Mesothelial cell of epicardium (in vitro differentiated cells): ENCODE data around the gene SEMA5A. TPM values are rescaled to one million over a fixed set of nuclear protein-coding genes. Genes with fewer than 3 reads are reported as not detected.

ENCODE experiments used
- DNase-seq, 2 experiments: peaks; one replicate each; pipeline ENCODE4 v3.0.0; 2021; ENCODE audit warnings: low spot score in 2 of 2; ENCODE audit not compliant: unreplicated experiment in 2 of 2
- H3K27ac Mint-ChIP-seq: 2 replicates; pipeline ENCODE4 v1.8.0; 2021; ENCODE audit warnings: mixed read lengths
- H3K27me3 Mint-ChIP-seq: 2 replicates; pipeline ENCODE4 v1.8.0; 2021; ENCODE audit warnings: low read depth, mixed read lengths
- H3K36me3 Mint-ChIP-seq: 2 replicates; pipeline ENCODE4 v1.8.0; 2021; ENCODE audit warnings: mixed read lengths
- H3K4me1 Mint-ChIP-seq: 2 replicates; pipeline ENCODE4 v1.8.0; 2021; ENCODE audit warnings: mixed read lengths
- H3K4me3 Mint-ChIP-seq: 2 replicates; pipeline ENCODE4 v1.8.0; 2021; ENCODE audit warnings: mild to moderate bottlenecking, moderate library complexity, mixed read lengths
- H3K9me3 Mint-ChIP-seq: 2 replicates; pipeline ENCODE4 v1.8.0; 2021; ENCODE audit warnings: mixed read lengths
- total RNA-seq: library from RNA; stranded (reverse); gene quantifications from 3 replicates; pipeline ENCODE4 v1.2.1, GENCODE V29; 2021
- TF ChIP-seq, protein P1 (sequence below): fragments of 200-600 bp; sonication (generic); IDR thresholded peaks from one replicate; pipeline ENCODE4 v1.5.0; 2021; ENCODE audit warnings: antibody characterized with exemption; ENCODE audit not compliant: unreplicated experiment

The SEMA5A gene
- total RNA-seq, 1 donor from 2014 or later = 26.7 TPM

DNA sequence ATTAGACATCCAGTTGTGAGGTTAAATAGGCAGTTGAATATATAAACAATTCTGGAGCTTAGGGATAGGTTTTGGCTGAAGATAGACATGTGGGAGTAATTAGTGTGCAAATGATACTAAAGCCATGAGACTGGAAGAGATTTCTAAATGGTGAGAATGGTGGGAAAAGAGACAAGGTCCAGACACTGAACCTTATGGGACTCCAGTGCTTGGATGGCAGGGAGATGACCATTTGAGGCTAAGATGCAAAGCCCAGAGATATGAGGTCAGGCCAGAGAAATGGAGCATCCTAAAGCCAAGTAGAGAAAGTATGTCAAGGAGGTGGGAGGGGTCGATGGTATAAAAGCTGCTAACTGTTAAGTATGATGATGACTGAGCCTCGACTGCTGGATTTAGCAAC lies 115.6 kb downstream of the SEMA5A start:
- no peak overlapping the region for H3K27ac Mint-ChIP-seq
- H3K4me1 Mint-ChIP-seq = peaks cover 13% of the 10 kb centered on the region
- TF ChIP-seq, protein P1, sequence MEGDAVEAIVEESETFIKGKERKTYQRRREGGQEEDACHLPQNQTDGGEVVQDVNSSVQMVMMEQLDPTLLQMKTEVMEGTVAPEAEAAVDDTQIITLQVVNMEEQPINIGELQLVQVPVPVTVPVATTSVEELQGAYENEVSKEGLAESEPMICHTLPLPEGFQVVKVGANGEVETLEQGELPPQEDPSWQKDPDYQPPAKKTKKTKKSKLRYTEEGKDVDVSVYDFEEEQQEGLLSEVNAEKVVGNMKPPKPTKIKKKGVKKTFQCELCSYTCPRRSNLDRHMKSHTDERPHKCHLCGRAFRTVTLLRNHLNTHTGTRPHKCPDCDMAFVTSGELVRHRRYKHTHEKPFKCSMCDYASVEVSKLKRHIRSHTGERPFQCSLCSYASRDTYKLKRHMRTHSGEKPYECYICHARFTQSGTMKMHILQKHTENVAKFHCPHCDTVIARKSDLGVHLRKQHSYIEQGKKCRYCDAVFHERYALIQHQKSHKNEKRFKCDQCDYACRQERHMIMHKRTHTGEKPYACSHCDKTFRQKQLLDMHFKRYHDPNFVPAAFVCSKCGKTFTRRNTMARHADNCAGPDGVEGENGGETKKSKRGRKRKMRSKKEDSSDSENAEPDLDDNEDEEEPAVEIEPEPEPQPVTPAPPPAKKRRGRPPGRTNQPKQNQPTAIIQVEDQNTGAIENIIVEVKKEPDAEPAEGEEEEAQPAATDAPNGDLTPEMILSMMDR = no peak
- DNase-seq = no peak
- no peaks in the 10 kb centered on the region for H3K9me3 Mint-ChIP-seq
- H3K27me3 Mint-ChIP-seq = no peaks in the 10 kb centered on the region
- H3K36me3 Mint-ChIP-seq = no peaks in the 10 kb centered on the region
- H3K4me3 Mint-ChIP-seq = no peak overlapping the region

DNA sequence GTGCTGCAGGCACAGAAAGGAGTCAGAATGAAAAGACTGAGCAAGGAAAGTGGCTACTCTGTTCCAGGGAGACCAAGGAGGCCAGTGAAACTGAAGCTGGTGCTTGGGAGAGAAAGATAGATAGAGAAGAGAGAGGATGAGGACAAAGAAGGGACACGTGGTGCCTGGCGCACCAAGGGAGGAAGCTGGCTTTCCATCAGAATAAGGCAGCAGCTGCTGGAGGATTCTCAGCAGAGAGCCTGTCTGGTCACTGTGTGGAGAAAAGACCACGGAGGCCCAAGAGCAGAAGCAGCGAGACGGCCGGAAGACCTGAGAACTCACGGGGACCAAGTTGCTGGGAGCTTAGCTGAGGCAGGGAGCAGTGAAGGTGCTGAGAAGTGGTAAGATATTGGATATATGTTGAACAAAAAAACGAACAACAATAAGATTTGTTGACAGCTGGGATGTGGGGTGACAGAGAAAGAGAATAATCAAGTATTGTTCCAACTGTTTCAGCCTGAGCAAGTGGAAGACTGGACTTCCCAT lies 116.1 kb downstream of the SEMA5A start:
- TF ChIP-seq, protein P1 = no peak
- Mint-ChIP-seq H3K36me3 (no peaks in the 10 kb centered on the region), H3K4me1 (peaks cover 16% of the 10 kb centered on the region), H3K4me3 (no peak overlapping the region), H3K9me3 (no peaks in the 10 kb centered on the region), H3K27ac (no peak overlapping the region), H3K27me3 (no peaks in the 10 kb centered on the region)
- no peak for DNase-seq

DNA sequence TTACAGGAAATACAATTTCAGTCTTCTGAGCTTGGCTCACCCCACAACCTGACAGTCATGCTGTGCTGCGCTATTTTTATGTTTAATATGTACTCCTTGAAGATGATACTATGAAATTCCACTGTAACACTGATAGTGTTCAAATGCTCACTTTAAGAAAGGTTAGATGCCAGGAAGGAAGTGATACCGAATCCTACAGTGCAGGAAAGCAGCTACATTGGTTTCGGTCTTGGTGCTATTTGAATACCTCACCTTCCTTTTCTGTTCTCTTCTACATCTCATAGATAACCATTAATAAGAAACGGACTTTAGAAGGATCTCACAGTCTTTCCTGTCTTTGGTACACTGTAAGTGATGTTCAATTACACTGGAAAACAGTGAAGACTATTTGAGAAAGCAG lies 117.6 kb downstream of the SEMA5A start:
- H3K27ac Mint-ChIP-seq = no peak overlapping the region
- H3K27me3 Mint-ChIP-seq = no peaks in the 10 kb centered on the region
- TF ChIP-seq, protein P1 = no peak
- no peaks in the 10 kb centered on the region for H3K9me3 Mint-ChIP-seq
- peaks cover 19% of the 10 kb centered on the region for H3K4me1 Mint-ChIP-seq
- no peaks in the 10 kb centered on the region for H3K36me3 Mint-ChIP-seq
- H3K4me3 Mint-ChIP-seq = no peak overlapping the region
- DNase-seq = no peak

DNA sequence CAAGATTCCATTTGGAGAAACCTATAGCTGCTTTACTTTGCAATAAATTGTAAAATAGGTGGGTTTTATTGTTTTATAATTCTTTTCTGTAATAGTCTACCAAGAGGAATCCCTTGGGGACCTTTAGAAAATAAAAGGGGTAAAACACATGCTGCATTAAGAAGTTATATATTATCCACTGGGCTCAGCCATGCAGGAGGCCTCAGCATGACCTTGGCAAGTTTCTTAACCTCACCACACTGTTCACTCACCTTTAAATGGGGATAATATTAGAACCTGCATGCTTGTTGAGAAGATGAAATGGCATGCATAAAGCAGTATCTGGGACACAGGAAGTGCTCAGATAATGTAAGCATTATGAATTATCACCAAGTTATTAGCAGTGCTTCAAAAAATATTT lies 120.2 kb downstream of the SEMA5A start:
- TF ChIP-seq, protein P1 = no peak
- H3K27ac Mint-ChIP-seq = no peak overlapping the region
- H3K4me1 Mint-ChIP-seq = peaks cover 31% of the 10 kb centered on the region
- H3K36me3 Mint-ChIP-seq = no peaks in the 10 kb centered on the region
- H3K4me3 Mint-ChIP-seq = no peak overlapping the region
- peaks cover 4% of the 10 kb centered on the region for H3K9me3 Mint-ChIP-seq
- H3K27me3 Mint-ChIP-seq = no peaks in the 10 kb centered on the region
- DNase-seq = no peak

DNA sequence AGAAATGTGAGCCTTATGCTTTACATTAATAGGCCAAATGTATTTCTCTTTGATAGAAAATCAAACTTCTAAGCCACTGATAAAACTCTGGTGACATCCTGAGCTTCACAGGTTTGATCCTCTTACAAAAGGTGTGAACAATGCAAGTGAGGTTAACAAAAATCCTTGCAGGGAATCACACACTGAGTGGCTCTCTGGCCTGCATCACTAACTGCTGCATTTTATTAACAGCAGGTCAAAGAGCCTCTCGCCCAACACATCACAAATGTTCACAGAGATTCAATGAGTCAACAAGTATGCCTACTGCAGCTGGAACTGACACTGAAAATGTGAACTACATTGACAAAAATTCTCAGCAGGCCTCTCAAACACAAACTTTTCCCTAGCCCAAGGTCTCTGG lies 122.3 kb downstream of the SEMA5A start:
- Mint-ChIP-seq H3K27me3 (no peaks in the 10 kb centered on the region), H3K4me1 (peaks cover 31% of the 10 kb centered on the region), H3K27ac (no peak overlapping the region), H3K4me3 (no peak overlapping the region), H3K9me3 (peaks cover 15% of the 10 kb centered on the region), H3K36me3 (peaks cover 9% of the 10 kb centered on the region)
- TF ChIP-seq, protein P1 = no peak
- DNase-seq = no peak

DNA sequence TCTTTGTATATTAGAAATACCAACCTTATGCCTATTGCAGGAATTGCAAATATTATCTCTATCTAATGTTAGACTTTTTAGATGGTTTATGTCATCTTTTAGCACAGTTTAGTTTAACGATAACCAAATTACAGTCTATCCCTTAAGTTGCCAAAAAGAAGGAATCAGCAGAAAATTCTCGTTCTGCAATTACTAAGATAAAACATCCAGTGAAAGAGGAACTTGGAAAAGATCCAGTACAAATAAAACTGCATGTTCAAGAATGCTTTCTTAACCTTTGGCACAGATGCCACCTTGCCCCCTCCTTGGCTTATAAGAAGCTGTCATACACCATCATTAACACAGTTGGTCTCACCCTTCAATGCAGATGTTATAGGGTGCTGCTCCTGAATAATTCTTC lies 124.0 kb downstream of the SEMA5A start:
- peaks cover 18% of the 10 kb centered on the region for H3K9me3 Mint-ChIP-seq
- no peak for DNase-seq
- peaks cover 9% of the 10 kb centered on the region for H3K36me3 Mint-ChIP-seq
- H3K4me3 Mint-ChIP-seq = no peak overlapping the region
- TF ChIP-seq, protein P1 = no peak
- H3K27me3 Mint-ChIP-seq = no peaks in the 10 kb centered on the region
- peaks cover 29% of the 10 kb centered on the region for H3K4me1 Mint-ChIP-seq
- H3K27ac Mint-ChIP-seq = peak overlapping the region; percentile 59
